GM04504 (cell line): ENCODE results near the gene NUP210L.

Experiments
- DNase-seq: peaks from one replicate; pipeline ENCODE4 v3.0.0-alpha.2; 2012; ENCODE audit warnings: low read depth

The NUP210L gene

GRCh38 chr1:153963850-153964331 is 191.0 kb downstream of the NUP210L start:
- no peak for DNase-seq

- peak; percentile 92 for DNase-seq
Observed at GRCh38 chr1:153963030-153963849, 191.6 kb downstream of the NUP210L start, which contains the start of gene SLC39A1. Gene SLC39A1, minus strand, starts transcription at chr1:153963537. Its CDS starts 822 bp downstream, at chr1:153962715.

GRCh38 chr1:153962088-153963029 is 192.5 kb downstream of the NUP210L start:
- no peak for DNase-seq

- DNase-seq, result no peak
Observed at GRCh38 chr1:153961421-153961820, 193.5 kb downstream of the NUP210L start.

GRCh38 chr1:153960206-153960605 is 194.7 kb downstream of the NUP210L start:
- DNase-seq, result no peak

GRCh38 chr1:153959454-153959853 is 195.4 kb downstream of the NUP210L start:
- no peak for DNase-seq

GRCh38 chr1:153958961-153959260 is 196.0 kb downstream of the NUP210L start:
- no peak for DNase-seq

- peak; percentile 96 for DNase-seq
Observed at GRCh38 chr1:153958111-153958960, 196.5 kb downstream of the NUP210L start, which contains the start of gene CRTC2. Gene CRTC2, minus strand, starts transcription at chr1:153958612. Its CDS starts 115 bp downstream, at chr1:153958497.

GRCh38 chr1:153957744-153958110 is 197.1 kb downstream of the NUP210L start:
- DNase-seq, result no peak

GRCh38 chr1:153956997-153957715 is 197.7 kb downstream of the NUP210L start:
- DNase-seq, result no peak

- no peak for DNase-seq
Observed at GRCh38 chr1:153954826-153955225, 200.0 kb downstream of the NUP210L start.

GRCh38 chr1:153953859-153954365 is 201.0 kb downstream of the NUP210L start:
- no peak for DNase-seq

- DNase-seq, result no peak
Observed at GRCh38 chr1:153951801-153952200, 203.1 kb downstream of the NUP210L start.

- no peak for DNase-seq
Observed at GRCh38 chr1:153951183-153951582, 203.7 kb downstream of the NUP210L start.

- DNase-seq, result no peak
Observed at GRCh38 chr1:153946622-153947241, 208.1 kb downstream of the NUP210L start, which contains the start of gene DENND4B. Gene DENND4B, minus strand, starts transcription at chr1:153946718. Its CDS starts 2,344 bp downstream, at chr1:153944374.

GRCh38 chr1:153945795-153946621 is 208.9 kb downstream of the NUP210L start:
- no peak for DNase-seq

- DNase-seq, result no peak
Observed at GRCh38 chr1:153945131-153945794, 209.6 kb downstream of the NUP210L start.

GRCh38 chr1:153944827-153945117 is 210.1 kb downstream of the NUP210L start:
- DNase-seq, result no peak
